ENCODE results near the gene GRB10.
A peak's percentile ranks its signal among the peaks of the same experiment; 100 is the strongest.

The GRB10 gene

DNA sequence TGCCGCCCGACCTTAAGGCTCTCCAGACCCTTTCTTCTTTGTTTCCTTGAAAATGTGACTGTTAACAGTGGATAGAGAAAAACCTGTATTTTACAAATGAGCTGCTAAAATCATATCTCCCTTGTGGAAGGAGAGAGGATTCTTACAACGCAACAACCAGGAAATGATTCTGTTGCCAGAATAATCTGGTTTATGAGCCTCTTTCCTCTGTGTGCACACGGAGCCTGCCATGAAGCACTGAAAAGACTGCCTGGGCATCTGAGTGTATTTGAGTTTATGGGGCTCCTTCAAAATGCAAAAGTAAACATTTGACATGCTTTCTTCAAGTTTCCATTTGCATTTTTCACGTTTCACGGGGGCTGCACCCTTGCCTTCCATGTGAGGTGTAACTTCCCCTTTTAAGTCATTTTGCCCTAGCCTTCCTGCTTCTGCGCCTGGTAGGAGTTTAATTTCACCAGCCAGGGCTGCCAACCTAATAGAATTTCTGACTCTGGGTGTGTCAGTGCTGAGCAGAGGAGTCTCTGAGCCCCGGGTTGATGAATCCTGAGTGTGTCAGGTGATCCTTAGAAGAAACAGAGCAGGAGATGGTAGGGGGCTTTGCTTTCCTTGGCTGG lies 101.2 kb downstream of the GRB10 start:
- Histone ChIP-seq H3K27ac (ENCODE audit: low read length) (no peak overlapping the region), H3K79me2 (ENCODE audit: low read length) (no peaks in the 10 kb centered on the region), H4K20me1 (ENCODE audit: insufficient read depth, low read length) (no peaks in the 10 kb centered on the region), H3K4me3 (ENCODE audit: low read length) (peak overlapping the region; percentile 28), H3K27me3 (ENCODE audit: low read depth, low read length) (peaks cover 27% of the 10 kb centered on the region), H3K9me3 (ENCODE audit: insufficient read depth, low read length) (no peaks in the 10 kb centered on the region), H3K4me1 (ENCODE audit: low read length) (peaks cover 13% of the 10 kb centered on the region), H2AFZ (ENCODE audit: low read depth, low read length) (no peak overlapping the region), H3K36me3 (replicated peaks; ENCODE audit: low read depth, low read length) (no peaks in the 10 kb centered on the region), H3K4me2 (ENCODE audit: low read length) (peak overlapping the region; percentile 59), H3K9ac (ENCODE audit: low read length) (0 out of 2 replicates have a peak overlapping the region, but pooled peaks have one; percentile 8)
- TF ChIP-seq EZH2phosphoT487 (IDR thresholded peaks at IDR 0.05; ENCODE audit: low read depth), result no peak
- TF ChIP-seq, protein P1, sequence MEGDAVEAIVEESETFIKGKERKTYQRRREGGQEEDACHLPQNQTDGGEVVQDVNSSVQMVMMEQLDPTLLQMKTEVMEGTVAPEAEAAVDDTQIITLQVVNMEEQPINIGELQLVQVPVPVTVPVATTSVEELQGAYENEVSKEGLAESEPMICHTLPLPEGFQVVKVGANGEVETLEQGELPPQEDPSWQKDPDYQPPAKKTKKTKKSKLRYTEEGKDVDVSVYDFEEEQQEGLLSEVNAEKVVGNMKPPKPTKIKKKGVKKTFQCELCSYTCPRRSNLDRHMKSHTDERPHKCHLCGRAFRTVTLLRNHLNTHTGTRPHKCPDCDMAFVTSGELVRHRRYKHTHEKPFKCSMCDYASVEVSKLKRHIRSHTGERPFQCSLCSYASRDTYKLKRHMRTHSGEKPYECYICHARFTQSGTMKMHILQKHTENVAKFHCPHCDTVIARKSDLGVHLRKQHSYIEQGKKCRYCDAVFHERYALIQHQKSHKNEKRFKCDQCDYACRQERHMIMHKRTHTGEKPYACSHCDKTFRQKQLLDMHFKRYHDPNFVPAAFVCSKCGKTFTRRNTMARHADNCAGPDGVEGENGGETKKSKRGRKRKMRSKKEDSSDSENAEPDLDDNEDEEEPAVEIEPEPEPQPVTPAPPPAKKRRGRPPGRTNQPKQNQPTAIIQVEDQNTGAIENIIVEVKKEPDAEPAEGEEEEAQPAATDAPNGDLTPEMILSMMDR (IDR thresholded peaks at IDR 0.05; ENCODE audit: low read depth, low read length), result no peak

DNA sequence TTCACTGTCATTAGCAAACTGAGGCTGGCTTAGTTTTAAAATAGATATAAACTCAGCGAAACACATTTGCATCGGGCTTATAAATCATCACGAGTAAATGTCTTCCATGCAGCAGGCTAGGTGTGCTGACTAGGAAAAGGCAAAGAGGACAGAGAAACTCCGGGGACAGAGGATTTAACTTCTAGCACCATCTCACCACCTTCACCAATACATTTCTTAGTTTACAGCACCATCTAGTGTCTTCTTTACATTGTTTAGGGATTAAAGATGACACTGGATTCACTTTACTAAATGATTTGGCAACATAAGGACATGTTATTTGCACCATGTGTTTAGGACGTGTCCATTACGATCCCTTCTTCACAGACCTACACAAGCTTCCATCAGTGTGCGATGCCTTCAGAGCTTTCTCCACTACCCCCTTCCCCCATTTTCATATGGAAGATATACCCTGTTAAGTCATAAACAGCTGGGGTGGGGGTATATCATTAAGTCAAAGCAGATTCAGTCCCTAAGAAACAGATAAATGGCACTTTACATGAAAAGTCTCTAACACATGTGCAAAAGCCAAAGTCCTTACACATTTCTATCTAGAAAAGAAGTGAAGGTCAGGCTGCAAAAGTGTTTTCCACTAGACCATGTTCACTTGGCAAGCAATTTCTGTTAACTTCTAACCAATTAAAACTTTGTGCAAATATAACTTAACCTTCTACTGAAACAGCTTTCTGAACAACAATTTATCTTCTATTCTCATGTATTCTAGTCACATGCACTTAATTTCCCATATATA lies 103.3 kb downstream of the GRB10 start:
- Histone ChIP-seq H3K36me3 (replicated peaks; ENCODE audit: low read depth, low read length) (no peaks in the 10 kb centered on the region), H3K9ac (ENCODE audit: low read length) (no peak overlapping the region), H4K20me1 (ENCODE audit: insufficient read depth, low read length) (no peaks in the 10 kb centered on the region), H3K4me1 (ENCODE audit: low read length) (peaks cover 13% of the 10 kb centered on the region), H3K4me3 (ENCODE audit: low read length) (no peak overlapping the region), H2AFZ (ENCODE audit: low read depth, low read length) (no peak overlapping the region), H3K4me2 (ENCODE audit: low read length) (peak overlapping the region; percentile 32; the same call in 1 of the 2 replicates), H3K79me2 (ENCODE audit: low read length) (no peaks in the 10 kb centered on the region), H3K27me3 (ENCODE audit: low read depth, low read length) (peaks cover 19% of the 10 kb centered on the region), H3K27ac (ENCODE audit: low read length) (no peak overlapping the region), H3K9me3 (ENCODE audit: insufficient read depth, low read length) (no peaks in the 10 kb centered on the region)
- TF ChIP-seq, protein P1 (IDR thresholded peaks at IDR 0.05; ENCODE audit: low read depth, low read length), result peak; percentile 64
- TF ChIP-seq EZH2phosphoT487 (IDR thresholded peaks at IDR 0.05; ENCODE audit: low read depth), result no peak

DNA sequence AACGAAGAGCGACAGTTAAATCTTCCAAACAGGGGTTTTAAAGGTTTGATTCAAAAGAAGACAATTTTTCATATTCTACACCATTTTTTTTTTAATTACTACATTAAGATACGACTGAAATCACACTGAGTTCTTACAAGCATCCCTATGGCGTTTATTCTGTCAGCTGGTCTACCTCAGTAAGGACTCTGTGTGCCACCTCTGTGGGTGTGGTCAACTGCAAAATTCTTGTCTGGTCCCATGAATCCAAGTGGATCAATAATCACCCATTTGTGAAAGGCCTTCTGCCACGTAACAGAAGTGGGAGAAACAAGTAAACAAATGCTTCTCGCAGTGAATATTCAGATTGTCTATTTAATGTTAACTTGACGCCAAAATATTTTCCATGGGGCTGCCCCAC lies 104.1 kb downstream of the GRB10 start:
- Histone ChIP-seq H3K27me3 (ENCODE audit: low read depth, low read length) (peaks cover 17% of the 10 kb centered on the region), H3K9ac (ENCODE audit: low read length) (no peak overlapping the region), H2AFZ (ENCODE audit: low read depth, low read length) (no peak overlapping the region), H3K4me1 (ENCODE audit: low read length) (peaks cover 13% of the 10 kb centered on the region), H3K9me3 (ENCODE audit: insufficient read depth, low read length) (no peaks in the 10 kb centered on the region), H4K20me1 (ENCODE audit: insufficient read depth, low read length) (no peaks in the 10 kb centered on the region), H3K79me2 (ENCODE audit: low read length) (no peaks in the 10 kb centered on the region), H3K36me3 (replicated peaks; ENCODE audit: low read depth, low read length) (no peaks in the 10 kb centered on the region), H3K4me2 (ENCODE audit: low read length) (no peak overlapping the region), H3K4me3 (ENCODE audit: low read length) (no peak overlapping the region), H3K27ac (ENCODE audit: low read length) (no peak overlapping the region)
- no peak for TF ChIP-seq EZH2phosphoT487 (IDR thresholded peaks at IDR 0.05; ENCODE audit: low read depth)
- TF ChIP-seq, protein P1 (IDR thresholded peaks at IDR 0.05; ENCODE audit: low read depth, low read length), result no peak

DNA sequence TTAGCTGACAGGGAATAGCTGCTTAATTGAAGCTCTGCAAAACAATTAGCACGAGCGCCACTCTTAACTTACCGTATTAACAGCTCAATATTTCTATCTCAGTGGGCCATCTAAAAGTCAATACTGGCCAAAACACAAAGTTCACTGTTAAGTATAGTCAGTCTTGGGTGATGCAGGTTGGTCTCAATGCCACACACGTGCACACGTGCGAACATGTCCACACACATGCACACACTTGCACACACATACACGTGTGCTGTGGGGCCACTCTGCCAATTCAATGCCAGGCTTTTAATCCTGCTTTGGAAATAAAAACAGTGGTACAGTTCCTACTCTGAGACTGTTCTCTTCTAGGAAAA lies 105.1 kb downstream of the GRB10 start:
- Histone ChIP-seq H4K20me1 (ENCODE audit: insufficient read depth, low read length) (no peaks in the 10 kb centered on the region), H3K27ac (ENCODE audit: low read length) (no peak overlapping the region), H3K4me1 (ENCODE audit: low read length) (peaks cover 13% of the 10 kb centered on the region), H3K9ac (ENCODE audit: low read length) (no peak overlapping the region), H3K27me3 (ENCODE audit: low read depth, low read length) (peaks cover 15% of the 10 kb centered on the region), H3K4me3 (ENCODE audit: low read length) (no peak overlapping the region), H3K9me3 (ENCODE audit: insufficient read depth, low read length) (no peaks in the 10 kb centered on the region), H3K36me3 (replicated peaks; ENCODE audit: low read depth, low read length) (no peaks in the 10 kb centered on the region), H3K4me2 (ENCODE audit: low read length) (no peak overlapping the region), H3K79me2 (ENCODE audit: low read length) (no peaks in the 10 kb centered on the region), H2AFZ (ENCODE audit: low read depth, low read length) (no peak overlapping the region)
- TF ChIP-seq EZH2phosphoT487 (IDR thresholded peaks at IDR 0.05; ENCODE audit: low read depth), result no peak
- TF ChIP-seq, protein P1 (IDR thresholded peaks at IDR 0.05; ENCODE audit: low read depth, low read length), result no peak
